ENCODE results near the gene CELF2.

GRCh38 chr10:11048707-11049278 is 31.1 kb downstream of the CELF2 start:
- TF ChIP-seq, protein P1, sequence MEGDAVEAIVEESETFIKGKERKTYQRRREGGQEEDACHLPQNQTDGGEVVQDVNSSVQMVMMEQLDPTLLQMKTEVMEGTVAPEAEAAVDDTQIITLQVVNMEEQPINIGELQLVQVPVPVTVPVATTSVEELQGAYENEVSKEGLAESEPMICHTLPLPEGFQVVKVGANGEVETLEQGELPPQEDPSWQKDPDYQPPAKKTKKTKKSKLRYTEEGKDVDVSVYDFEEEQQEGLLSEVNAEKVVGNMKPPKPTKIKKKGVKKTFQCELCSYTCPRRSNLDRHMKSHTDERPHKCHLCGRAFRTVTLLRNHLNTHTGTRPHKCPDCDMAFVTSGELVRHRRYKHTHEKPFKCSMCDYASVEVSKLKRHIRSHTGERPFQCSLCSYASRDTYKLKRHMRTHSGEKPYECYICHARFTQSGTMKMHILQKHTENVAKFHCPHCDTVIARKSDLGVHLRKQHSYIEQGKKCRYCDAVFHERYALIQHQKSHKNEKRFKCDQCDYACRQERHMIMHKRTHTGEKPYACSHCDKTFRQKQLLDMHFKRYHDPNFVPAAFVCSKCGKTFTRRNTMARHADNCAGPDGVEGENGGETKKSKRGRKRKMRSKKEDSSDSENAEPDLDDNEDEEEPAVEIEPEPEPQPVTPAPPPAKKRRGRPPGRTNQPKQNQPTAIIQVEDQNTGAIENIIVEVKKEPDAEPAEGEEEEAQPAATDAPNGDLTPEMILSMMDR (IDR thresholded peaks at IDR 0.05; ENCODE audit: low read depth, low read length, poor library complexity, severe bottlenecking) = no peak
- TF ChIP-seq EZH2phosphoT487 (IDR thresholded peaks at IDR 0.05; ENCODE audit: borderline replicate concordance, low read length) = no peak

Measured in DOHH2 (cell line).